Hematopoietic multipotent progenitor cell treated with erythropoietin and hydrocortisone succinate and interleukin-3 and kit ligand, for 4 days (in vitro differentiated cells): ENCODE measurements around the gene SLC2A6.

Source experiments
- DNase-seq: peaks from one replicate; pipeline ENCODE4 v3.0.0-alpha.2; 2015

SLC2A6 gene

GRCh38 chr9:133478851-133479711 is at the start of gene SLC2A6:
Gene SLC2A6 (minus strand): TSS chr9:133479099. CDS start chr9:133479059, 40 bp downstream.
- peak; percentile 93 for DNase-seq

GRCh38 chr9:133528001-133528875 is 49.3 kb upstream of the SLC2A6 start:
- DNase-seq: no peak

- DNase-seq: no peak
Measured at GRCh38 chr9:133527444-133527920, 48.6 kb upstream of the SLC2A6 start.

- DNase-seq: peak; percentile 36
Measured at GRCh38 chr9:133526721-133527321, 47.9 kb upstream of the SLC2A6 start.

- DNase-seq: no peak
Measured at GRCh38 chr9:133525677-133526076, 46.8 kb upstream of the SLC2A6 start.

GRCh38 chr9:133524679-133525228 is 45.9 kb upstream of the SLC2A6 start, which contains the start of gene MYMK:
Gene MYMK (minus strand): TSS chr9:133524959. CDS start chr9:133524844, 115 bp downstream.
- no peak for DNase-seq

GRCh38 chr9:133524146-133524545 is 45.2 kb upstream of the SLC2A6 start:
- DNase-seq: no peak

GRCh38 chr9:133523106-133523505 is 44.2 kb upstream of the SLC2A6 start:
- no peak for DNase-seq

GRCh38 chr9:133522073-133522910 is 43.4 kb upstream of the SLC2A6 start:
- peak; percentile 92 for DNase-seq

GRCh38 chr9:133521122-133522072 is 42.5 kb upstream of the SLC2A6 start:
- peak; percentile 59 for DNase-seq

- no peak for DNase-seq
Measured at GRCh38 chr9:133520121-133520835, 41.4 kb upstream of the SLC2A6 start.

- no peak for DNase-seq
Measured at GRCh38 chr9:133519693-133520092, 40.8 kb upstream of the SLC2A6 start.

- DNase-seq: no peak
Measured at GRCh38 chr9:133518706-133519449, 40.0 kb upstream of the SLC2A6 start.

GRCh38 chr9:133518200-133518599 is 39.3 kb upstream of the SLC2A6 start:
- DNase-seq: no peak

GRCh38 chr9:133517711-133518110 is 38.8 kb upstream of the SLC2A6 start:
- DNase-seq: no peak

- DNase-seq: no peak
Measured at GRCh38 chr9:133516961-133517350, 38.1 kb upstream of the SLC2A6 start.

- no peak for DNase-seq
Measured at GRCh38 chr9:133516256-133516960, 37.5 kb upstream of the SLC2A6 start.

GRCh38 chr9:133515615-133516255 is 36.8 kb upstream of the SLC2A6 start:
- no peak for DNase-seq
